ENCODE data around the gene USP31. TPM values are rescaled to one million over a fixed set of nuclear protein-coding genes. Genes with fewer than 3 reads are reported as not detected.

The USP31 gene
- total RNA-seq, 6 experiments from 2014 or later: 7.1 to 12.8 (median 9.0) TPM

DNA sequence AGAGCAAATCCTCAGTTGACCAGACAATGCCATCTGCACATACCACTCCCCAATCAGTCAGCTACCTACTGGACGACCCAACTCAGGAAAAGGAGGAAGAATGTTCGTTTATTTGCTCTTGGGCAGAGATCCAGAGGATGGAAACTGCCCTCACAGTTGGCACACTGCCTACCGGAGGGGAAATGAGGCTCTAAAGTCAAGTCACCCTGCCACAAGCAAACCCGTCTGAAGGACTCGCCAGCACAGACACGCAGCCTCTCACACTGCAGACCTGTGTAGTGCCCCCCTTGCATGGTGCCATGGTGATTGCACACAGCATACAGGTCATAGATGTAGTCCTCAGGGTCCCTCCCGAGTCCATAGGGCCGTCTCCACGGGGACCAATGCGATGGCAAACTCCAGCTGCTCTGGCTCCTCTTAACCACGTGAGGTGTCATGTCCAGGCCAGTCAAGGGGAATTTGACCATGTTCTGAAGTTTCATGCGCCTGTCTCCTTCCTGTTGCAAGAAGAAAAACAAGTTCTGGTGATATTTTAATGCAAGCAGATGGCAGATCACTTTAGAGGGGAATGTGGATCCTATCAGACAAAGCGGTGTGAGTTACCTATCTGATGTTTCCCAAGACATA, 69.5 kb downstream of the USP31 start:
- peak in 1 of 3 donors; percentile 33 for DNase-seq
- Histone ChIP-seq H3K27me3 (no peaks in the 10 kb centered on the region), H3K36me3 (peaks cover 0 to 6% (median 4%) of the 10 kb centered on the region in 4 donors), H3K4me3 (no peak overlapping the region), H3K9me3 (no peaks in the 10 kb centered on the region), H3K4me1 (peaks cover 0 to 4% (median 0%) of the 10 kb centered on the region in 4 donors), H3K27ac (no peak overlapping the region)
- WGBS (ENCODE audit: insufficient coverage, low coverage, low lambda C conversion rate, missing lambda C conversion rate): 46% methylated on average over 5 of the region's 13 CpGs
- intact Hi-C loops (cut with DNase I): no loop called here
- peak; percentile 37 to 59 (median 48) for ATAC-seq
- TF ChIP-seq POLR2A (IDR thresholded peaks at IDR 0.05): no peak
- TF ChIP-seq, protein P1, sequence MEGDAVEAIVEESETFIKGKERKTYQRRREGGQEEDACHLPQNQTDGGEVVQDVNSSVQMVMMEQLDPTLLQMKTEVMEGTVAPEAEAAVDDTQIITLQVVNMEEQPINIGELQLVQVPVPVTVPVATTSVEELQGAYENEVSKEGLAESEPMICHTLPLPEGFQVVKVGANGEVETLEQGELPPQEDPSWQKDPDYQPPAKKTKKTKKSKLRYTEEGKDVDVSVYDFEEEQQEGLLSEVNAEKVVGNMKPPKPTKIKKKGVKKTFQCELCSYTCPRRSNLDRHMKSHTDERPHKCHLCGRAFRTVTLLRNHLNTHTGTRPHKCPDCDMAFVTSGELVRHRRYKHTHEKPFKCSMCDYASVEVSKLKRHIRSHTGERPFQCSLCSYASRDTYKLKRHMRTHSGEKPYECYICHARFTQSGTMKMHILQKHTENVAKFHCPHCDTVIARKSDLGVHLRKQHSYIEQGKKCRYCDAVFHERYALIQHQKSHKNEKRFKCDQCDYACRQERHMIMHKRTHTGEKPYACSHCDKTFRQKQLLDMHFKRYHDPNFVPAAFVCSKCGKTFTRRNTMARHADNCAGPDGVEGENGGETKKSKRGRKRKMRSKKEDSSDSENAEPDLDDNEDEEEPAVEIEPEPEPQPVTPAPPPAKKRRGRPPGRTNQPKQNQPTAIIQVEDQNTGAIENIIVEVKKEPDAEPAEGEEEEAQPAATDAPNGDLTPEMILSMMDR (IDR thresholded peaks at IDR 0.05): no peak

DNA sequence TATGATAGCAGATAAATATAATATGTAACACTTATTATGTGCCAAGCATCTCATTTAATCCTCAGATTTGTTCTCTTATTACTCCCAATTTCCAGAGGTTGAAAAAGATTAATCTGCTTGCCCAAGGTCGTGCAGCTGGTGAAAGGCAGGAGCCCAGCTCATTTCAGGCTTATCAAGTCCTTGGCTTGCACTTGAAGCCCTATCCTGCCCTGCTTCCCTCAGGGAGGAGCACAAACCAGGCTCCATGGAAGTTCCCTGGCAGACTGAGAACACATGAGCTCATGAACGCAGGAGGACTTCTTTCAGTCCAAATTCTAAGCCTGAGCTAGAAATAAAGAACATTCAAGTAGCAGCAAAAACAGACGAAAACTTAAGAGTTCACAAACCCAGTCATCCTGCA, 74.8 kb downstream of the USP31 start:
- TF ChIP-seq, protein P1 (IDR thresholded peaks at IDR 0.05): no peak
- TF ChIP-seq POLR2A (IDR thresholded peaks at IDR 0.05): no peak
- peaks cover 0 to 32% (median 17%) of the 10 kb centered on the region in 4 donors for H3K36me3 ChIP-seq
- DNase-seq (no peak), ATAC-seq (no peak)
- intact Hi-C loops (cut with DNase I): no loop called here
- no peak overlapping the region for H3K4me3 ChIP-seq
- WGBS (ENCODE audit: insufficient coverage, low coverage, low lambda C conversion rate, missing lambda C conversion rate): 57% methylated on average over 3 of the region's 3 CpGs
- no peak overlapping the region for H3K27ac ChIP-seq
- no peaks in the 10 kb centered on the region for H3K27me3 ChIP-seq
- H3K4me1 ChIP-seq: no peaks in the 10 kb centered on the region
- no peaks in the 10 kb centered on the region for H3K9me3 ChIP-seq

DNA sequence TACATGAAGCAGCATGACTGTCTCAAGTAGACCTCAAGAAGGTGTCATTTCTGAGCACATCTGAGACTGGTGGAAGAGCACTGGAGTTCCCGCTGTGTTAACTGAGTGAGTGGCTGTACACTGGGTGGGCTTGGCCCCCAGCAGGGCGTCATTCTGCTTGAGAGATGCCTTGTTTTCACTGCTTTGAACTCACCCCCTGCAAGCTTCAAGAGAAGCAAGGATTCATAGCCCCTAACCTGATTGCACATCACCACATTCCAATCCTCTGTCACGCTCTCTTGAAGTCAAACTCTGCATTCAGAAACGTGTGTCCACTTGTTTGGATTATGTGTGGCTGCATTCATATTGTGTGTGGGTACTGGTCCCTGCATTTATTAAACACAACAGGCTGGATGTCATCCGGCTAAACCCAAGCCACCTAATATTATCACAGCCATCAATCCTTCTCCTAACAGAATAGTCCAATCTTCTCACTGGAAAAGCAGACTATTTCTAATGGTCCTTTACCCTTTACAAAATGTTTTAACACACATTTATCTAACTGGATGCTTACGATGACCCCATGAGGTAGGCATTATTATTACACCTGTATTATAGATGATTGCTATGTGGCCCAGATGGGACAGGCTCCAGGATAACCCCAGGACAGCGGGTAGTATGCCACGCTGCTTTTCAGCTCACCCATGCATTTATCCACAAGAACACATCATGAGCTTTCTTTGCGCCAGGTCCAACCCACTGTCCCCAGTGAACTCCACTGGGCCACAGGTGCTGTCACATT, 76.3 kb downstream of the USP31 start:
- WGBS (ENCODE audit: insufficient coverage, low coverage, low lambda C conversion rate, missing lambda C conversion rate): 93% methylated on average over 7 of the region's 9 CpGs
- H3K27ac ChIP-seq: no peak overlapping the region
- DNase-seq (no peak), ATAC-seq (no peak)
- peaks cover 5 to 46% (median 25%) of the 10 kb centered on the region in 4 donors for H3K36me3 ChIP-seq
- H3K9me3 ChIP-seq: no peaks in the 10 kb centered on the region
- intact Hi-C loops (cut with DNase I): no loop called here
- no peaks in the 10 kb centered on the region for H3K4me1 ChIP-seq
- H3K27me3 ChIP-seq: no peaks in the 10 kb centered on the region
- no peak overlapping the region for H3K4me3 ChIP-seq
- TF ChIP-seq, protein P1 (IDR thresholded peaks at IDR 0.05): no peak
- TF ChIP-seq POLR2A (IDR thresholded peaks at IDR 0.05): no peak

DNA sequence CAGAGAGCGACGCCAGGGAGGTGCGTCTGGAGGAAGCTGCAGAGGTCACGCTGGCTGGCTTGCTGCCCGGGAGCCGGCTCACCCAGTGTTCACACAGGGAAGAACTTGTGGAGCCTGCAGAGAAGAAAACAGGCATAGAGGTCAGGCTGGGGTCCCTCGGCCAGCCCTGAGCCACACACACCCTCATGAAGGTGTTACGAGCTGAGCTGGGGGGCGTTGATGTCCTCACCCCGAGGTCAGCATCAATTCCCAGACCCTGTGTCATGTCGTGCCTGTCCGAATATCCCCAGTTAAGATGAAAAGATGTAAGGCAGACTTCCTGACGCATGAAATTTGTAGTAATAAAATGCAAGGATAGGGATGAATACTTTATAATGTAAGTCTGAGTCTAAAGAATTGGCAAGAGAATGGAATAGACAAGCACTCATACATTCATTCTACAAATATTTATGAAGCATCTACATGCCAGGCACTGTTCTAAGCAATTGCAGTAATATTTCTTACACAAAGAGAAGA, 77.1 kb downstream of the USP31 start:
- ATAC-seq: peak; percentile 63 to 75 (median 68)
- Histone ChIP-seq H3K4me3 (no peak overlapping the region), H3K4me1 (no peaks in the 10 kb centered on the region), H3K27ac (no peak overlapping the region), H3K9me3 (no peaks in the 10 kb centered on the region), H3K36me3 (peaks cover 5 to 53% (median 29%) of the 10 kb centered on the region in 4 donors), H3K27me3 (no peaks in the 10 kb centered on the region)
- WGBS (ENCODE audit: insufficient coverage, low coverage, low lambda C conversion rate, missing lambda C conversion rate): 82% methylated on average over 8 of the region's 13 CpGs
- DNase-seq: peak; percentile 54 to 69 (median 65)
- intact Hi-C loops (cut with DNase I): no loop called here
- TF ChIP-seq, protein P1 (IDR thresholded peaks at IDR 0.05): no peak
- no peak for TF ChIP-seq POLR2A (IDR thresholded peaks at IDR 0.05)

Measured in right lobe of liver (tissue), 6 donors.